ENCODE measurements around the gene CTNNA2. TPM values are rescaled to one million over a fixed set of nuclear protein-coding genes. Genes with fewer than 3 reads are reported as not detected.

CTNNA2 gene
- total and polyA plus RNA-seq, 2 of the 8 experiments (the other 6 are each of a cell fraction or from before 2014, with no cell fraction given) = 3.9 to 9.0 TPM

GRCh38 chr2:80091237-80091636, 578.4 kb downstream of the CTNNA2 start:
- Histone ChIP-seq H3K4ac (replicated peaks; ENCODE audit: insufficient read length, low read depth, low read length) (no peak overlapping the region), H2AFZ (ENCODE audit: low read length) (no peak overlapping the region), H2AK5ac (ENCODE audit: low read depth, low read length) (no peak overlapping the region), H2BK20ac (ENCODE audit: low read length) (no peak overlapping the region), H4K5ac (ENCODE audit: insufficient read length, low read depth, low read length) (no peak overlapping the region), H3K27me3 (replicated peaks in 1 of 4; ENCODE audit: control insufficient read depth in 3 of 4, extremely low read depth in 1 of 4, insufficient read depth in 3 of 4, low read length in 3 of 4) (no peaks in the 10 kb centered on the region), H3K9ac (replicated peaks in 1 of 4; ENCODE audit: extremely low read depth in 1 of 4, low read depth in 3 of 4, low read length in 3 of 4) (no peak overlapping the region), H3K14ac (ENCODE audit: insufficient read length) (no peak overlapping the region), H3K27ac (ENCODE audit: low read depth, low read length) (no peak overlapping the region), H3K79me2 (ENCODE audit: control insufficient read depth in 1 of 2, insufficient read depth in 2 of 2, low read length in 2 of 2) (no peaks in the 10 kb centered on the region), H4K8ac (ENCODE audit: extremely low read depth, insufficient read depth, low read length) (no peak overlapping the region), H3K9me3 (ENCODE audit: insufficient read depth in 2 of 2, low read depth in 1 of 2, low read length in 1 of 2) (no peaks in the 10 kb centered on the region), H3K4me1 (replicated peaks in 1 of 4; ENCODE audit: control insufficient read depth in 3 of 4, insufficient read depth in 4 of 4, low read length in 3 of 4) (no peaks in the 10 kb centered on the region), H4K91ac (replicated peaks; ENCODE audit: insufficient read length, low read length) (no peak overlapping the region), H3K23me2 (ENCODE audit: low read depth, low read length) (no peaks in the 10 kb centered on the region), H3K56ac (replicated peaks; ENCODE audit: insufficient read length, low read depth, low read length) (no peak overlapping the region), H3K79me1 (ENCODE audit: low read depth, low read length) (no peaks in the 10 kb centered on the region), H3K23ac (ENCODE audit: insufficient read length) (no peak overlapping the region), H4K20me1 (replicated peaks in 1 of 2; ENCODE audit: control insufficient read depth in 1 of 2, insufficient read depth in 2 of 2, low read length in 2 of 2) (no peaks in the 10 kb centered on the region), H2BK5ac (ENCODE audit: low read depth, low read length) (no peak overlapping the region), H2BK120ac (replicated peaks; ENCODE audit: low read depth, low read length) (no peak overlapping the region), H3K18ac (ENCODE audit: extremely low read depth, low read length) (no peak overlapping the region), H2BK12ac (ENCODE audit: low read depth, low read length) (no peak overlapping the region), H3K4me2 (ENCODE audit: insufficient read depth in 1 of 2, low read depth in 2 of 2, low read length in 2 of 2) (no peak overlapping the region), H2BK15ac (ENCODE audit: low read length) (no peak overlapping the region), H3K4me3 (ENCODE audit: extremely low read depth in 1 of 4, insufficient read depth in 2 of 4, low read depth in 3 of 4, low read length in 4 of 4) (no peak overlapping the region), H3K36me3 (ENCODE audit: control insufficient read depth in 2 of 4, insufficient read depth in 4 of 4, low read length in 3 of 4) (no peaks in the 10 kb centered on the region)
- 82% methylated on average over 4 of the region's 4 CpGs; no CpG with 5 or more reads in 1 of the 2 experiments for WGBS, 2 experiments (ENCODE audit: extremely low coverage in 1 of 2, insufficient coverage in 1 of 2, insufficient read length in 1 of 2, insufficient replicate concordance in 2 of 2, low coverage in 1 of 2, low lambda C conversion rate in 2 of 2, missing lambda C conversion rate in 1 of 2)
- no peak for DNase-seq (ENCODE audit: low read depth in 1 of 2, low spot score in 2 of 2)
- ChIA-PET POLR2A (ENCODE audit: partially characterized antibody) (no interaction called here), CTCF (ENCODE audit: partially characterized antibody) (interaction anchor here (0.6 to 2.2 kb wide), 3 partner anchors 18 to 407 kb away, joined by 3 to 9 read pairs (median 4); no protein-coding TSS in a partner anchor)
- no peak for FAIRE-seq
- no peak for TF ChIP-seq GTF2F1 (IDR thresholded peaks at IDR 0.05; ENCODE audit: borderline replicate concordance, low read depth, low read length)
- TF ChIP-seq MAFK (IDR thresholded peaks at IDR 0.05; ENCODE audit: low read depth, low read length) = no peak
- TF ChIP-seq JUND (IDR thresholded peaks at IDR 0.05; ENCODE audit: low read length) = no peak
- no peak for TF ChIP-seq CBX8 (IDR thresholded peaks at IDR 0.05; ENCODE audit: borderline replicate concordance, low read depth, low read length)
- no peak for TF ChIP-seq SP1 (IDR thresholded peaks at IDR 0.05; ENCODE audit: low read depth, low read length)
- no peak for TF ChIP-seq EZH2 (IDR thresholded peaks at IDR 0.05; ENCODE audit: low read depth, low read length, severe bottlenecking)
- no peak for TF ChIP-seq RXRA (IDR thresholded peaks at IDR 0.05; ENCODE audit: insufficient read depth, low read depth, low read length)
- no peak for TF ChIP-seq KDM1A (IDR thresholded peaks at IDR 0.05; ENCODE audit: borderline replicate concordance, low read length)
- TF ChIP-seq CEBPB (IDR thresholded peaks at IDR 0.05; ENCODE audit: low read depth, low read length) = no peak
- TF ChIP-seq KDM4A (IDR thresholded peaks at IDR 0.05; ENCODE audit: low read depth, low read length, severe bottlenecking) = no peak

All from H1 (cell line).